GM12878 (cell line): ENCODE measurements around the gene PRPS2. TPM values are rescaled to one million over a fixed set of nuclear protein-coding genes. Genes with fewer than 3 reads are reported as not detected.

Experiments
- ATAC-seq: fragments of 200-7000 bp; cut with Tn5 transposase; 3 replicates; pipeline ENCODE4 v1.9.1; 2020; ENCODE audit warnings: mild to moderate bottlenecking, moderate library complexity
- BruUV-seq: library from RNA; stranded (reverse); fragments of 400-500 nt; replicated peaks from 2 replicates; lab custom pipeline; 2021; lab: Mats Ljungman, UMichigan
- CTCF ChIA-PET: fragments of 300-600 bp; sonication (Branson Sonifier 250); formaldehyde crosslinking; extraction: SDS; loops from one replicate; lab custom pipeline; 2021; ENCODE audit warnings: inconsistent platforms; lab: Yijun Ruan, JAX
- POLR2A ChIA-PET: fragments of 350-600 bp; formaldehyde crosslinking; extraction: SDS; loops from one replicate; lab custom pipeline; 2021; ENCODE audit warnings: inconsistent platforms; lab: Charles Lee
- RAD21 ChIA-PET: fragments of 300-600 bp; sonication (Branson Sonifier 250); formaldehyde crosslinking; loops from one replicate; lab custom pipeline; 2023; ENCODE audit warnings: antibody characterized with exemption; ENCODE audit not compliant: unreplicated experiment; lab: Charles Lee
- SMC1A ChIA-PET: fragments of 300-600 bp; sonication (Branson Sonifier 250); formaldehyde crosslinking; loops from one replicate; lab custom pipeline; 2023; ENCODE audit not compliant: unreplicated experiment, uncharacterized antibody; lab: Charles Lee
- DNase-seq: peaks from one replicate; pipeline ENCODE4 v3.0.0-alpha.2; 2011; ENCODE audit warnings: low read depth, low spot score
- FAIRE-seq: peaks from 3 replicates; lab custom pipeline; 2011; peaks lifted over from hg19 to GRCh38; lab: Jason Lieb, UNC
- H2AFZ ChIP-seq: 2 replicates; pipeline ENCODE4 v1.6.0; 2011; ENCODE audit warnings: low read depth, low read length, control low read depth; ENCODE audit not compliant: control insufficient read depth
- H3K27ac ChIP-seq: 2 replicates; pipeline ENCODE4 v1.5.1; 2011; ENCODE audit warnings: control low read depth; ENCODE audit not compliant: control insufficient read depth, insufficient read depth
- H3K27me3 ChIP-seq, 2 experiments: replicated peaks in 1 of 2; 2 replicates each; pipeline versions ENCODE4 v1.6.0 to v1.6.1; 2011; ENCODE audit warnings: low read length in 1 of 2; ENCODE audit not compliant: control insufficient read depth in 2 of 2, insufficient read depth in 2 of 2
- H3K36me3 ChIP-seq, 2 experiments: 2 replicates each; pipeline ENCODE4 v1.5.1; 2011; ENCODE audit warnings: low read length in 1 of 2; ENCODE audit not compliant: control insufficient read depth in 2 of 2, insufficient read depth in 2 of 2
- H3K4me1 ChIP-seq: 2 replicates; pipeline ENCODE4 v1.6.1; 2011; ENCODE audit warnings: mild to moderate bottlenecking, low read length, moderate library complexity, mixed read lengths; ENCODE audit not compliant: control insufficient read depth, insufficient read depth
- H3K4me2 ChIP-seq: 2 replicates; pipeline ENCODE4 v1.6.0; 2011; ENCODE audit warnings: control low read depth; ENCODE audit not compliant: control insufficient read depth, insufficient read depth
- H3K4me3 ChIP-seq: fragments of 200-600 bp; sonication (generic); 2 replicates; pipeline ENCODE4 v1.5.1; 2016
- H3K79me2 ChIP-seq: 2 replicates; pipeline ENCODE4 v1.6.0; 2011; ENCODE audit warnings: low read length; ENCODE audit not compliant: control insufficient read depth, insufficient read depth
- H3K9ac ChIP-seq: 2 replicates; pipeline ENCODE4 v1.8.0; 2011; ENCODE audit warnings: low read length, control low read depth, mixed read lengths; ENCODE audit not compliant: control insufficient read depth, insufficient read depth
- H3K9me3 ChIP-seq: replicated peaks from 3 replicates; pipeline ENCODE4 v1.5.1; 2011; ENCODE audit warnings: mild to moderate bottlenecking, low read length; ENCODE audit not compliant: control insufficient read depth, insufficient read depth
- H4K20me1 ChIP-seq: 2 replicates; pipeline ENCODE4 v1.6.0; 2011; ENCODE audit not compliant: control insufficient read depth, insufficient read depth
- ATF2 ChIP-seq: IDR thresholded peaks from 2 replicates; pipeline ENCODE4 v1.6.1; 2012; ENCODE audit warnings: low read length, inconsistent platforms
- BACH1 ChIP-seq: fragments of 450-650 bp; IDR thresholded peaks from 2 replicates; pipeline ENCODE4 v1.6.1; 2017; ENCODE audit warnings: mild to moderate bottlenecking, borderline replicate concordance
- BCL3 ChIP-seq: IDR thresholded peaks from 2 replicates; pipeline ENCODE4 v1.6.1; 2011; ENCODE audit warnings: borderline replicate concordance, low read depth, mild to moderate bottlenecking, moderate library complexity, low read length; ENCODE audit not compliant: insufficient read depth, poor library complexity, severe bottlenecking
- ETV6 ChIP-seq, 2 experiments: fragments of 450-650 bp in 1 of 2; IDR thresholded peaks in 1 of 2; conservative IDR thresholded peaks in 1 of 2; 2 replicates each; pipeline ENCODE4 v1.6.1; 2014; ENCODE audit warnings: antibody characterized with exemption in 1 of 2, borderline replicate concordance in 1 of 2, low read depth in 1 of 2, mild to moderate bottlenecking in 1 of 2, moderate library complexity in 1 of 2
- FOS ChIP-seq: IDR thresholded peaks from 3 replicates; pipeline ENCODE4 v1.6.1; 2011; ENCODE audit warnings: borderline replicate concordance; ENCODE audit not compliant: insufficient read length; ENCODE audit errors: extremely low read depth
- IRF5 ChIP-seq: fragments of 450-650 bp; IDR thresholded peaks from 2 replicates; pipeline ENCODE4 v1.6.1; 2017; ENCODE audit warnings: borderline replicate concordance
- LARP7 ChIP-seq: fragments of 450-650 bp; IDR thresholded peaks from 2 replicates; pipeline ENCODE4 v1.6.1; 2017; ENCODE audit warnings: mild to moderate bottlenecking
- MEF2A ChIP-seq: IDR thresholded peaks from 2 replicates; pipeline ENCODE4 v1.6.1; 2011; ENCODE audit warnings: low read depth, mild to moderate bottlenecking, low read length, moderate library complexity; ENCODE audit not compliant: insufficient read depth
- NR2C2 ChIP-seq: IDR thresholded peaks from 2 replicates; pipeline ENCODE4 v1.6.1; 2011; ENCODE audit warnings: borderline replicate concordance, low read depth; ENCODE audit not compliant: control insufficient read depth, insufficient read length
- PML ChIP-seq: IDR thresholded peaks from 2 replicates; pipeline ENCODE4 v1.6.1; 2012; ENCODE audit warnings: low read length, inconsistent platforms
- RAD51 ChIP-seq: fragments of 450-650 bp; IDR thresholded peaks from 2 replicates; pipeline ENCODE4 v1.6.1; 2016; ENCODE audit warnings: moderate library complexity, mild to moderate bottlenecking, inconsistent platforms
- RB1 ChIP-seq: fragments of 450-650 bp; formaldehyde crosslinking; IDR thresholded peaks from 2 replicates; pipeline ENCODE4 v1.6.1; 2017; ENCODE audit warnings: mild to moderate bottlenecking, borderline replicate concordance
- SIN3A ChIP-seq: IDR thresholded peaks from 2 replicates; pipeline ENCODE4 v1.6.1; 2012; ENCODE audit warnings: low read depth, low read length, improper control_type of control experiment
- TCF12 ChIP-seq: IDR thresholded peaks from 2 replicates; pipeline ENCODE4 v1.6.1; 2011; ENCODE audit warnings: low read depth, mild to moderate bottlenecking, low read length
- TCF3 ChIP-seq: IDR thresholded peaks from 2 replicates; pipeline ENCODE4 v1.6.1; 2012; ENCODE audit warnings: low read depth, mild to moderate bottlenecking, low read length, borderline replicate concordance; ENCODE audit not compliant: insufficient read depth
- ZBTB40 ChIP-seq: fragments of 450-650 bp; IDR thresholded peaks from 2 replicates; pipeline ENCODE4 v1.6.1; 2016; ENCODE audit warnings: mild to moderate bottlenecking, moderate library complexity, borderline replicate concordance
- ZSCAN29 ChIP-seq: fragments of 450-650 bp; IDR thresholded peaks from 2 replicates; pipeline ENCODE4 v1.6.1; 2017; ENCODE audit warnings: mild to moderate bottlenecking, moderate library complexity
- WGBS: methylation state at CpG from one replicate; pipeline ENCODE4 v1.1.6; 2016; ENCODE audit warnings: low lambda C conversion rate; ENCODE audit not compliant: insufficient replicate concordance, insufficient coverage; ENCODE audit errors: missing lambda C conversion rate; 5-methylcytosine and 5-hydroxymethylcytosine counted together
- in situ Hi-C: fragments of 300-500 bp; cut with MboI; formaldehyde crosslinking; loops from 9 replicates; pipeline ENCODE4 v1.14.3; 2018; ENCODE audit warnings: mixed read lengths
- intact Hi-C: fragments of 100-400 bp; cut with micrococcal nuclease; formaldehyde crosslinking; loops from one replicate; pipeline ENCODE4 v1.14.2; 2022; ENCODE audit not compliant: unreplicated experiment
- polyA plus RNA-seq, 11 experiments: library from polyadenylated mRNA; depleted of rRNA in 4 of 11; unstranded in 6 of 11; stranded (reverse) in 5 of 11; fragments of >200 nt; fragmentation: Nextera tagmentation in 4 of 11; fragmentation: Illumina TruSeq in 1 of 11; extraction: Ambion mirVana in 4 of 11; extraction: Trizol in 1 of 11; gene quantifications; 1 replicate in 1 of 11; 2 replicates in 10 of 11; pipeline versions ENCODE4 v1.2.1 to v1.2.3, GENCODE V29; 2011 to 2016; ENCODE audit warnings: inconsistent platforms in 2 of 11, missing spikeins in 2 of 11, low read depth in 1 of 11
- total RNA-seq, 4 experiments: library from RNA; depleted of rRNA in 3 of 4; stranded (reverse); fragments of >200 nt in 3 of 4; fragmentation: Illumina TruSeq in 1 of 4; extraction: Trizol in 1 of 4; gene quantifications; 2 replicates each; pipeline versions ENCODE4 v1.2.1 to v1.2.3, GENCODE V29; 2013 to 2021

Gene PRPS2
- total and polyA plus RNA-seq, 10 of the 15 experiments (the other 5 are each of a cell fraction or from before 2014, with no cell fraction given) = 44.1 to 102 (median 58.2) TPM

- no peak for ATAC-seq
- Histone ChIP-seq H3K4me1 (no peaks in the 10 kb centered on the region), H3K4me2 (no peak overlapping the region), H2AFZ (no peak overlapping the region), H3K36me3 (no peaks in the 10 kb centered on the region), H3K4me3 (no peak overlapping the region), H4K20me1 (no peaks in the 10 kb centered on the region), H3K9me3 (no peaks in the 10 kb centered on the region; the same call in 2 of the 3 replicates), H3K9ac (no peak overlapping the region), H3K27ac (no peak overlapping the region), H3K27me3 (no peaks in the 10 kb centered on the region; a peak in 2 of 4 replicates), H3K79me2 (no peaks in the 10 kb centered on the region)
- intact Hi-C loops (no loop called here), in situ Hi-C loops (no loop called here)
- RAD21 ChIA-PET = no interaction called here
- CTCF ChIA-PET = interaction anchor here (1.7 kb wide), 1 partner anchor 24 kb away, joined by 5 read pairs; no protein-coding TSS in a partner anchor
- SMC1A ChIA-PET = no interaction called here
- WGBS = 20% methylated on average over 1 of the region's 1 CpG
- BruUV-seq = no TSS peak
- no peak for DNase-seq
- FAIRE-seq = no peak
- POLR2A ChIA-PET = no interaction called here
- no peak for TF ChIP-seq NR2C2
- no peak for TF ChIP-seq TCF3
- no peak for TF ChIP-seq FOS
- TF ChIP-seq LARP7 = no peak
- no peak for TF ChIP-seq IRF5
- no peak for TF ChIP-seq RAD51
- no peak for TF ChIP-seq ETV6 (conservative IDR thresholded peaks at IDR 0.05 in 1 of 2, IDR thresholded peaks at IDR 0.05 in 1 of 2; ENCODE audit: borderline replicate concordance in 1 of 2, low read depth in 1 of 2)
- TF ChIP-seq ZBTB40 = no peak
- TF ChIP-seq BCL3 = no peak
- no peak for TF ChIP-seq ZSCAN29
- no peak for TF ChIP-seq RB1
- no peak for TF ChIP-seq BACH1
- TF ChIP-seq ATF2 = no peak
- TF ChIP-seq MEF2A = no peak
- no peak for TF ChIP-seq TCF12
- TF ChIP-seq PML = no peak
- no peak for TF ChIP-seq SIN3A
Observed at GRCh38 chrX:12747433-12747832, 43.8 kb upstream of the PRPS2 start.
